ENCODE data around the gene IRF3. TPM values are rescaled to one million over a fixed set of nuclear protein-coding genes. Genes with fewer than 3 reads are reported as not detected.

IRF3 gene
- total RNA-seq, 4 donors from 2014 or later, result 8.2 to 106 (median 63.9) TPM

DNA sequence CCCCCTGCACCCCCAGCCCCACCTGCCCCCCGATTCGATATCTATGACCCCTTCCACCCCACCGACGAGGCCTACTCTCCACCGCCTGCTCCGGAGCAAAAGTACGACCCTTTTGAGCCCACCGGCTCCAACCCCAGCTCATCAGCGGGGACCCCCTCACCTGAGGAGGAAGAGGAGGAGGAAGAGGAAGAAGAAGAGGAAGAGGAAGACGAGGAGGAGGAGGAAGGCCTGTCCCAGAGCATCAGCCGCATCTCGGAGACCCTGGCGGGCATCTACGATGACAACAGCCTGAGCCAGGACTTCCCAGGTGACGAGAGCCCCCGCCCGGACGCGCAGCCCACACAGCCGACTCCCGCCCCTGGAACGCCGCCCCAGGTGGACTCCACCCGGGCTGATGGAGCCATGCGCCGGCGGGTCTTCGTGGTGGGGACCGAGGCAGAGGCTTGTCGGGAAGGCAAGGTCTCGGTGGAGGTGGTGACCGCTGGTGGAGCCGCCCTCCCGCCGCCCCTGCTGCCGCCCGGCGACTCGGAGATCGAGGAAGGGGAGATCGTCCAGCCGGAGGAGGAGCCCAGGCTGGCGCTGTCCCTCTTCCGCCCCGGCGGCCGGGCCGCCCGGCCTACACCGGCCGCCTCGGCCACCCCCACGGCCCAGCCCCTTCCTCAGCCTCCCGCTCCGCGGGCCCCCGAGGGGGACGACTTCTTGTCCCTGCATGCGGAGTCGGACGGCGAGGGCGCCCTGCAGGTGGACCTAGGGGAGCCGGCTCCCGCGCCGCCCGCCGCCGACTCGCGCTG is 14.4 kb downstream of the IRF3 start:
- Histone ChIP-seq H3K9me3 (no peaks in the 10 kb centered on the region), H3K36me3 (no peaks in the 10 kb centered on the region), H3K27me3 (no peaks in the 10 kb centered on the region), H3K4me3 (no peak overlapping the region), H3K27ac (no peak overlapping the region), H3K4me1 (no peaks in the 10 kb centered on the region)
- no peak for TF ChIP-seq POLR2A (IDR thresholded peaks at IDR 0.05)
- TF ChIP-seq, protein P1, sequence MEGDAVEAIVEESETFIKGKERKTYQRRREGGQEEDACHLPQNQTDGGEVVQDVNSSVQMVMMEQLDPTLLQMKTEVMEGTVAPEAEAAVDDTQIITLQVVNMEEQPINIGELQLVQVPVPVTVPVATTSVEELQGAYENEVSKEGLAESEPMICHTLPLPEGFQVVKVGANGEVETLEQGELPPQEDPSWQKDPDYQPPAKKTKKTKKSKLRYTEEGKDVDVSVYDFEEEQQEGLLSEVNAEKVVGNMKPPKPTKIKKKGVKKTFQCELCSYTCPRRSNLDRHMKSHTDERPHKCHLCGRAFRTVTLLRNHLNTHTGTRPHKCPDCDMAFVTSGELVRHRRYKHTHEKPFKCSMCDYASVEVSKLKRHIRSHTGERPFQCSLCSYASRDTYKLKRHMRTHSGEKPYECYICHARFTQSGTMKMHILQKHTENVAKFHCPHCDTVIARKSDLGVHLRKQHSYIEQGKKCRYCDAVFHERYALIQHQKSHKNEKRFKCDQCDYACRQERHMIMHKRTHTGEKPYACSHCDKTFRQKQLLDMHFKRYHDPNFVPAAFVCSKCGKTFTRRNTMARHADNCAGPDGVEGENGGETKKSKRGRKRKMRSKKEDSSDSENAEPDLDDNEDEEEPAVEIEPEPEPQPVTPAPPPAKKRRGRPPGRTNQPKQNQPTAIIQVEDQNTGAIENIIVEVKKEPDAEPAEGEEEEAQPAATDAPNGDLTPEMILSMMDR (IDR thresholded peaks at IDR 0.05), result no peak
- intact Hi-C loops (cut with DNase I; ENCODE audit: low total_unique reads), result no loop called here
- no peak for DNase-seq

- Histone ChIP-seq H3K36me3 (no peaks in the 10 kb centered on the region), H3K27me3 (no peaks in the 10 kb centered on the region), H3K9me3 (no peaks in the 10 kb centered on the region), H3K4me3 (no peak overlapping the region), H3K4me1 (peaks cover 4 to 14% of the 10 kb centered on the region in 2 donors), H3K27ac (no peak overlapping the region)
- TF ChIP-seq, protein P1 (IDR thresholded peaks at IDR 0.05), result no peak
- TF ChIP-seq POLR2A (IDR thresholded peaks at IDR 0.05), result no peak
- intact Hi-C loops (cut with DNase I; ENCODE audit: low total_unique reads), result no loop called here
- no peak for DNase-seq
Measured at GRCh38 chr19:49646586-49646985, 19.1 kb downstream of the IRF3 start.

- intact Hi-C loops (cut with DNase I; ENCODE audit: low total_unique reads), result no loop called here
- Histone ChIP-seq H3K27ac (no peak overlapping the region), H3K4me3 (no peak overlapping the region), H3K4me1 (peaks cover 4 to 14% of the 10 kb centered on the region in 2 donors), H3K27me3 (no peaks in the 10 kb centered on the region), H3K36me3 (no peaks in the 10 kb centered on the region), H3K9me3 (no peaks in the 10 kb centered on the region)
- TF ChIP-seq, protein P1 (IDR thresholded peaks at IDR 0.05), result no peak
- TF ChIP-seq POLR2A (IDR thresholded peaks at IDR 0.05), result no peak
- no peak for DNase-seq
Measured at GRCh38 chr19:49645995-49646394, 19.7 kb downstream of the IRF3 start.

GRCh38 chr19:49645592-49645991 is 20.1 kb downstream of the IRF3 start:
- intact Hi-C loops (cut with DNase I; ENCODE audit: low total_unique reads), result no loop called here
- TF ChIP-seq POLR2A (IDR thresholded peaks at IDR 0.05), result no peak
- TF ChIP-seq, protein P1 (IDR thresholded peaks at IDR 0.05), result no peak
- Histone ChIP-seq H3K27me3 (no peaks in the 10 kb centered on the region), H3K27ac (no peak overlapping the region), H3K9me3 (no peaks in the 10 kb centered on the region), H3K4me1 (peaks cover 4 to 14% of the 10 kb centered on the region in 2 donors), H3K36me3 (no peaks in the 10 kb centered on the region), H3K4me3 (no peak overlapping the region)
- no peak for DNase-seq

GRCh38 chr19:49643466-49643865 is 22.2 kb downstream of the IRF3 start:
- TF ChIP-seq POLR2A (IDR thresholded peaks at IDR 0.05), result no peak
- TF ChIP-seq, protein P1 (IDR thresholded peaks at IDR 0.05), result no peak
- intact Hi-C loops (cut with DNase I; ENCODE audit: low total_unique reads), result no loop called here
- Histone ChIP-seq H3K4me3 (no peak overlapping the region), H3K4me1 (peaks cover 4 to 14% of the 10 kb centered on the region in 2 donors), H3K27me3 (no peaks in the 10 kb centered on the region), H3K36me3 (no peaks in the 10 kb centered on the region), H3K9me3 (no peaks in the 10 kb centered on the region), H3K27ac (peak overlapping the region in 1 of 2 donors; percentile 83)
- no peak for DNase-seq
